Pulmonary artery endothelial cell (primary cell): ENCODE results near the gene TSHR. TPM values are rescaled to one million over a fixed set of nuclear protein-coding genes. Genes with fewer than 3 reads are reported as not detected.
"Not testable (repeated sequence)": the region's sequence is repeated elsewhere in the genome, so short reads cannot be mapped to it uniquely, and the experiment has no call there.

ENCODE experiments used
- DNase-seq: peaks from one replicate; pipeline ENCODE4 v3.0.0-alpha.2; 2011; ENCODE audit warnings: low read depth, low spot score
- total RNA-seq: library from RNA; depleted of rRNA; stranded (reverse); fragments of >200 nt; gene quantifications from 2 replicates; pipeline ENCODE4 v1.2.3, GENCODE V29; 2014

Gene TSHR
- total RNA-seq, 1 donor from 2014 or later: not detected

GRCh38 chr14:81068176-81068782, 112.9 kb downstream of the TSHR start:
- no peak for DNase-seq

GRCh38 chr14:81070511-81070910, 115.1 kb downstream of the TSHR start:
- DNase-seq: no peak

GRCh38 chr14:81085596-81085995, 130.2 kb downstream of the TSHR start:
- no peak for DNase-seq

- no peak for DNase-seq
Measured at GRCh38 chr14:81087230-81087629, 131.8 kb downstream of the TSHR start.

- no peak for DNase-seq
Measured at GRCh38 chr14:81091139-81091538, 135.7 kb downstream of the TSHR start.

- no peak for DNase-seq
Measured at GRCh38 chr14:81091660-81092059, 136.2 kb downstream of the TSHR start.

- no peak for DNase-seq
Measured at GRCh38 chr14:81093651-81094050, 138.2 kb downstream of the TSHR start.

- DNase-seq: no peak
Measured at GRCh38 chr14:81095539-81095938, 140.1 kb downstream of the TSHR start.

GRCh38 chr14:81096656-81097055, 141.2 kb downstream of the TSHR start:
- DNase-seq: no peak

GRCh38 chr14:81102217-81102616, 146.8 kb downstream of the TSHR start:
- DNase-seq: no peak

GRCh38 chr14:81103443-81103842, 148.0 kb downstream of the TSHR start:
- no peak for DNase-seq

GRCh38 chr14:81105378-81105777, 150.0 kb downstream of the TSHR start:
- DNase-seq: no peak

- DNase-seq: no peak
Measured at GRCh38 chr14:81105961-81106360, 150.5 kb downstream of the TSHR start.

- no peak for DNase-seq
Measured at GRCh38 chr14:81110186-81110585, 154.8 kb downstream of the TSHR start.

GRCh38 chr14:81113176-81113575, 157.8 kb downstream of the TSHR start:
- DNase-seq: no peak

- DNase-seq: not testable (repeated sequence)
Measured at GRCh38 chr14:81113945-81114820, 158.8 kb downstream of the TSHR start.

GRCh38 chr14:81120501-81120900, 165.1 kb downstream of the TSHR start:
- DNase-seq: no peak

GRCh38 chr14:81122326-81122725, 166.9 kb downstream of the TSHR start:
- DNase-seq: no peak

- no peak for DNase-seq
Measured at GRCh38 chr14:81123811-81124210, 168.4 kb downstream of the TSHR start.

GRCh38 chr14:81125536-81125935, 170.1 kb downstream of the TSHR start:
- DNase-seq: no peak

GRCh38 chr14:81127785-81128184, 172.4 kb downstream of the TSHR start:
- no peak for DNase-seq

GRCh38 chr14:81129242-81129641, 173.8 kb downstream of the TSHR start:
- DNase-seq: no peak

GRCh38 chr14:81132468-81132867, 177.0 kb downstream of the TSHR start:
- DNase-seq: no peak
